ENCODE data around the gene SC5D.
A peak's percentile ranks its signal among the peaks of the same experiment; 100 is the strongest.

SC5D gene

GRCh38 chr11:121293288-121293594 lies 670 bp downstream of the SC5D start:
- no peak for DNase-seq (ENCODE audit: low spot score)

DNA sequence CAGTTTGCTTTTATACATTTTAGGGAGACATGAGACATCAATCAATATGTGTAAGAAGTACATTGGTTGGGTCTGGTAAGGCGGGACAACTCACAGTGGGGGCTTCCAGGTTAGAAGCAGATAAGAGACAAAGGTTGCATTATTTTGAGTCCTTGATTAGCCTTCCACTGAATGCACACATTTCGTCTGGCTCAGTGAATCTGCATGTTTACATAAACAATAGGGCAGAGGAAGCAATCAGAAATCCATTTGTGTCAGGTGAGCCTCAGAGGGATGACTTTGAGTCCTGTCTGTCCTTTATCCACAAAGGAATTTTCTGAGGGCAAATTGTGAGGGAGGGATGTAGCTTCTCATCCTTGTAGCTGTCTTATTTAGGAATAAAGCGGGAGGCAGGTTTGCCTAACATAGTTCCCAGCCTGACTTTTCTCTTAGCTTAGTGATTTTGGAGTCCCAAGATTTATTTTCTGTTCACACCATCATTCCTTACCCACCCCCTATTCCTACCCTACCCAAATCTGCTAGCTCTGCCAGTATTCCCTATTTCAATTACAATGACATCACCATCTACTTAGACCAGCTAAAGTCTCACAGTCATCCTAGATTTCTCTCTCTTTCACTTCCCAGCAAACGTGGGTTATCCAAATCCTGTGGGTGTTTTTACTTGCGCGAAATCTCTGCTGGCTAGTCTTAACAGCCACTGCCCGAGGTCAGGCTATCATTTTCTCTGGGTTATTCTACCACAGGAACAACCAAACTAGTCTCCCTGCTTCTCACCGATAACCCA lies 2.9 kb downstream of the SC5D start:
- DNase-seq (ENCODE audit: low spot score) = no peak

GRCh38 chr11:121297872-121298271 lies 5.3 kb downstream of the SC5D start:
- DNase-seq (ENCODE audit: low spot score) = no peak

DNA sequence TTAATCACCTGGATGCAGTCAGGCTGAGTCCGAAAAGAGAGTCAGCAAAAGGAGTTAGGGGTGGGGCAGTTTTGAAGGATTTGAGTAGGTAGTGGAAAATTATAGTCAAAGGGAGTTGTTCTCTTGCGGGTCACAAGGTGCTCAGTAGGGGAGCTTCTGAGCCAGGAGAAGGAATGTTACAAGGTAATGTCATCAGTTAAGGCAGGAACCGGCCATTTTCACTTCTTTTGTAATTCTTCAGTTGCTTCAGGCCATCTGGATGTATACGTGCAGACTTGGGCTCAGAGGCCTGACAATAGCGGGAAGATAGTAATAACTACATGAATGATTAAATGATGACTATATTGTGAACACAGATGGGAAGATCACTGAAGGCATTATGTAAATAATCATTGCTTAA lies 6.2 kb downstream of the SC5D start:
- no peak for DNase-seq (ENCODE audit: low spot score)

DNA sequence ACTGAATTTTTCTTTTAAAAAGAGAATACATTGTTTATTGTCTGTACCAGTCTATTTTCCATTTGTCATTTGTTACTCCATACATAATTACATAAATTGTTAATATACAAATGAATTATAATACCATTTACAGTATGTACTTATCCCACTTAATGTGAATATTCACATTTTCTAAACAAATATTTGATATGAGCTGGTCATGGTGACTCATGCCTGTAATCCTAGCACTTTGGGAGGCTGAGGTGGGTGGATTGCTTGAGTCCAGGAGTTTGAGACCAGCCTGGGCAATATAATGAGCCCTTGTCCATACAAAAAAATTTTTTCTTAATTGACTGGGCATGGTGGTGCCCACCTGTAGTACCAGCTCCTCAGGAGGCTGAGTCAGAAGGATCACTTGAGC lies 6.8 kb downstream of the SC5D start:
- DNase-seq (ENCODE audit: low spot score) = no peak

- no peak for DNase-seq (ENCODE audit: low spot score)
These were observed 7.9 kb downstream of the SC5D start for GRCh38 chr11:121300313-121300971.

GRCh38 chr11:121300972-121301699 lies 8.6 kb downstream of the SC5D start:
- DNase-seq (ENCODE audit: low spot score) = no peak

GRCh38 chr11:121304759-121305158 lies 12.2 kb downstream of the SC5D start:
- DNase-seq (ENCODE audit: low spot score) = no peak

DNA sequence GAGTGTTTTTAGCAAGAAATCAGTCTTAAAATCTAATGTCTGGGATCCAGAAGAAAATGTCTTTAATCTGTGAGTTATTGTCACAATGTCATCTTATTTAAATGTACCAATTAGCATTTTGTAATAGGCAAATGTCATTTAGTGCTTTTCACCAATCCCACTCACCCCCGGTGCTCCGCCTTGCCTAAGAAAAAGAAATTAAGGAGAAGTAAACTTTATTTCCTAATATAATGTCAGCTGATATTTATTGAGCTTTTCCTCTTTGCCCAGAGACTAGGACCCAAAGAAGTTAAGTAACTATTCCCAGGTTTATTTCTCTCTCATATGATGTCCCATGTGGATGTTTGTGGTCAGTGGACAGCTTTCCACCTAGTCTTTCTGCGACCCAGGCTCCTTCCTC lies 16.2 kb downstream of the SC5D start:
- no peak for DNase-seq (ENCODE audit: low spot score)

DNA sequence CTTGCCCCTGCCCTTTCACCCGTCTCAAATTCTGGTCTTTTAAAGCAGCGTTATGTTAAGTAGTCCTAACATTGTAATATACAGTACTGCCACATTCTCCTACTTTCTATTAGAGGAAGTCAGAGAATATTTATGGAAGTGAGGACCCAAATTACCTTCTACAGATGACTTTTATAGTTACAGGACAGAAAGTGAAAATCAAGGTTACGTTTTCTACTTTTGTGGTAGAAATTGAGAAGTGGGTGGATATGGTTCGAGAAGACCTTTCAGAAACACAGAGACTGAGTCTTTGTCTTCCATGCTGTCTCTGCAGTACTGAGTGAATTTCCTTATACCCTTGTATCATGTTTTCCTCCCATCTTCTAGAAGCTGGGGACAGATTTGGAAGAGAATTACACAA lies 17.1 kb downstream of the SC5D start:
- DNase-seq (ENCODE audit: low spot score) = no peak

- DNase-seq (ENCODE audit: low spot score) = no peak
These were observed 18.3 kb downstream of the SC5D start for GRCh38 chr11:121310908-121311307.

- DNase-seq (ENCODE audit: low spot score) = no peak
These were observed 18.8 kb downstream of the SC5D start for GRCh38 chr11:121311373-121311772.

DNA sequence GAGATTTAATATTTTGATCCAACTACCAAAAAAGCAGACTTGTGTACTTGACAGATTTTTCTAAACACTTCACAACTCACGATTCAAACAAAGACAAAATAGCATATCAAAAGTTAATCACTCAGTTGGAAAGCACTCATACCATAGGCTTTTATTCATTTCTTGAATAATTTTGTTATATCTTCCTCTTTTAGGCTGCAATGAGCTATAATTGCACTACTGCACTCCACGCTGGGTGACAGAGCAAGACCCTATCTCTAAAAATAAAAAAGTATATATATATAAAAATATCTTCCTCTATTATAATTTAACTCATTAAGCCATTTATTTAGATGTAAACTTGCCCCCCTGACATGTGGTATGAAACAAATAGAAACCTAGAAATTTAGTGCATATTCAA lies 19.9 kb downstream of the SC5D start:
- no peak for DNase-seq (ENCODE audit: low spot score)

GRCh38 chr11:121318848-121319834 lies 26.6 kb downstream of the SC5D start:
- DNase-seq (ENCODE audit: low spot score) = peak; percentile 84

DNA sequence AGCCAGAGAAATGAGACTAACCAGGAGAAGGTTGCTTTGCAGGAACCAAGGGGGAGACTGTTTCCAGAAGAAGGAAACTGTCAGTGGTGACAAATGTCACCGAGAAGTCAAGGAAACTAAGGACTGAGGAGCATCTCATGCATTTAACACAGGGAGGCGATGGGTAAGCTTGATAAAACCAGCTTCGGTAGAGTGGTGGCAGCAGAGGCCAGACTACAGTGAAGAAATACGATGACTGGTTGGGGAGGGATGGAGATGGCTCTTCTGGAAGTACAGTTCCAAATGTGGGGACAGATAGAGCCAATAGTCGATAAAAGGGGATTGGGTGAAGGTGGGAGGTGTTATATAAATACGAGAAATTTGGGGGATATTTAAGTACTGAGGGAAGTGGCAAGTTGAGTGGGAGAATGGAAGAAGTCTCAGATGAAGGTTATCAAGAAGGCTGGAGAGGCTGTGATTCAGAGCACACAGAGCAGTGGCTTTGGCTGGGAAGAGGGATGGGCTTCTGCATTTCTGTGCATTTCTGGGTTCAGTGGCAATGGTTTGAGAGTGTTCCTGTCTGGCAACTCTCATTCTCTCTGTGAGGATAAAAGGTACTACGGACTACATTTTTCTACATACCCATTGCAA lies 29.2 kb downstream of the SC5D start:
- DNase-seq (ENCODE audit: low spot score) = peak; percentile 93

- DNase-seq (ENCODE audit: low spot score) = peak; percentile 69
These were observed 30.6 kb downstream of the SC5D start for GRCh38 chr11:121323046-121323607.

DNA sequence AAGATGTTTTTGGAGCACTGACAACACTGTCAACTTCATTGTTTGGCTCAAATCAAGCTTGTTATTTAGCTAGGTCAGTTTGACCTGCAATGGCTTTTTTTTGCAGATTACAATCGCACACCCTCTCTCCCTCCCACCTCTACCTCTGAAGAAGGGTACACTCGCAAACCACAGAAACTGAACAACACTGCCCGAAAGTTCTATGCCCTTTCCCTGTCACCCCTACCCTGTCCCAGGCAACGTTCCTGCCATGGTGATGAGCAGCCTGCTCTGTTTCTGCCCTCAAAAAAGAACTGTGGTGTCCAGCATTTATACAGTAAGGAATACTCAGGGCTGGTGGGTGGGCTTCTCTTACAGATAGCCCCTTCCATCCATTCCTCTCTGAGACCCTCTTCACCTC lies 33.7 kb downstream of the SC5D start:
- no peak for DNase-seq (ENCODE audit: low spot score)

- no peak for DNase-seq (ENCODE audit: low spot score)
These were observed 35.0 kb downstream of the SC5D start for GRCh38 chr11:121327553-121327952.

- DNase-seq (ENCODE audit: low spot score) = no peak
These were observed 35.8 kb downstream of the SC5D start for GRCh38 chr11:121328176-121328966.

- no peak for DNase-seq (ENCODE audit: low spot score)
These were observed 36.6 kb downstream of the SC5D start for GRCh38 chr11:121328967-121329679.
